ENCODE measurements around the gene PTPN9.

PTPN9 gene

DNA sequence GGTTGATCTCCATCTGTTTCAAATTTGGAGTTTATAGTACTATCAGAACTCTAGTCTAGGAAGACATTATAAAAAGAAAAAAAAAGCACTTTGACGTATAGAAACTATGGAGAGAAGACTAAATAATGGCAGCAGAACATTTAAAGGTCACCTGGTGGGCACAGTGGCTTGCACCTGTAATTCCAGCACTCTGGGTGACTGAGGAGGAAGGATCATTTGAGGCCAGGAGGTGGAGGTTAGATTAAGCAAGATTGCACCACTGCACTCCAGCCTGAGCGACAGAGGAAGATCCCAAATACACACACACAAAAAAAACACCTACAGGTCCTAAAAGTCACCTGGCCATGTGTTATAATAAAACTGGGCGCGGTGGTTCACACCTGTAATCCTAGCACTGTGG, 141.4 kb downstream of the PTPN9 start:
- no peak overlapping the region for H3K4me3 ChIP-seq (ENCODE audit: low read depth, low read length)
- TF ChIP-seq, protein P1, sequence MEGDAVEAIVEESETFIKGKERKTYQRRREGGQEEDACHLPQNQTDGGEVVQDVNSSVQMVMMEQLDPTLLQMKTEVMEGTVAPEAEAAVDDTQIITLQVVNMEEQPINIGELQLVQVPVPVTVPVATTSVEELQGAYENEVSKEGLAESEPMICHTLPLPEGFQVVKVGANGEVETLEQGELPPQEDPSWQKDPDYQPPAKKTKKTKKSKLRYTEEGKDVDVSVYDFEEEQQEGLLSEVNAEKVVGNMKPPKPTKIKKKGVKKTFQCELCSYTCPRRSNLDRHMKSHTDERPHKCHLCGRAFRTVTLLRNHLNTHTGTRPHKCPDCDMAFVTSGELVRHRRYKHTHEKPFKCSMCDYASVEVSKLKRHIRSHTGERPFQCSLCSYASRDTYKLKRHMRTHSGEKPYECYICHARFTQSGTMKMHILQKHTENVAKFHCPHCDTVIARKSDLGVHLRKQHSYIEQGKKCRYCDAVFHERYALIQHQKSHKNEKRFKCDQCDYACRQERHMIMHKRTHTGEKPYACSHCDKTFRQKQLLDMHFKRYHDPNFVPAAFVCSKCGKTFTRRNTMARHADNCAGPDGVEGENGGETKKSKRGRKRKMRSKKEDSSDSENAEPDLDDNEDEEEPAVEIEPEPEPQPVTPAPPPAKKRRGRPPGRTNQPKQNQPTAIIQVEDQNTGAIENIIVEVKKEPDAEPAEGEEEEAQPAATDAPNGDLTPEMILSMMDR (IDR thresholded peaks at IDR 0.05; ENCODE audit: insufficient read depth, low read depth, low read length, missing control alignments): no peak
- no peak for DNase-seq (ENCODE audit: low read depth)

DNA sequence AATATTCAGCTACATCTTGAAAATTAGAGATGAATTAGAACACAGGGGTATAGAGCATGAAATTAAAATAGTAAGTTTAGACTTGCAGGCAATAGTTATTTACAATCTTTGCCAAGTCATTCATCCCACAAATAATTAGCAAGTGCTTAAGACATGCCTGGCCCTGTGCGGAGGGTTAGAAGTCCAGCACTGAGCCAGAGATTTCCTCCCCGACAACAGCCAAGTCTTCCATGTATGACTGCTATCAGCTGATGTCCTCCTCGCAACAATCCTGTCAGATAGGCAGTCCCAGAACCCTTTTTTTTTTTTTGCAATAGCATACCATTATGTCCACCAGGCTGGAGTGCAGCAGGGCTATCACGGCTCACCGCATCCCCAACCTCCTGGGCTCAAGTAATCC, 142.2 kb downstream of the PTPN9 start:
- TF ChIP-seq, protein P1 (IDR thresholded peaks at IDR 0.05; ENCODE audit: insufficient read depth, low read depth, low read length, missing control alignments): no peak
- no peak overlapping the region for H3K4me3 ChIP-seq (ENCODE audit: low read depth, low read length)
- no peak for DNase-seq (ENCODE audit: low read depth)

DNA sequence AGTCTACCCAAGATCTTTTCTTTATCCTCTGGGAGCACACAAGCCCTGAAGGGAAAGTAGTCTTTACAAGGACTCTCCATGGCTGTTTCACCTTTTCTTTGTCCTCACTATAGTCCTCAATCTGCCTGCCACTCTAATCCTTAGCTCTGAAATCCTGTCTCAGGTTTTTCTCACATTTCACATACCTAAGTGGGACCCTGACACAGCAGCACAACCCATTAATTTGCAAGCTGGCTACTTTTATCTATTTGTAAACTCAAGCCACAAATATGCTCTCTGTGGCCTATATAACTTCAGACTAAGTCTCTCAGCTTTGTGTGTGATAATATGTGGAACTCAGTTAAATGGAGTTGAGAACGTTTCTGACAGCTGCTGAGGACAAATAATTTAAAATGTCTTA, 147.4 kb downstream of the PTPN9 start:
- no peak for DNase-seq (ENCODE audit: low read depth)
- TF ChIP-seq, protein P1 (IDR thresholded peaks at IDR 0.05; ENCODE audit: insufficient read depth, low read depth, low read length, missing control alignments): no peak
- no peak overlapping the region for H3K4me3 ChIP-seq (ENCODE audit: low read depth, low read length)

DNA sequence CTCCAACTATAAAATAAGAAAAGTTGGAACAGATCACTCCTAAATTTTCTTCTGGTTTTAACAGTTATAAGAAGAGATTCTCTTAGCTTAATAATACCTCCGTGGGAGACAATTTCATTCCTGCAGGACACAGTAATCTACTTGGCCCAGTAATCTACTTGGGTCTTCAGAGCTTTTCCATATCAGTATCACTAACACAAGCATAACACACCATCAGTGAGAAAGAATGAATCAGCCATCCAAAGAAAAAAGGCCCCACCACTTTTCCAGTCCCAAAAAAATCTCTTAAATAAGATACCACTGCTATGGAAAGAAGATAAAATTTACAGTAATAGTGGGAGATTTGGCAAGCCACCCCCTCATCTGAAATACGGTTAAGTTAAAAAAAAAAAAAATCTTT, 147.8 kb downstream of the PTPN9 start:
- no peak overlapping the region for H3K4me3 ChIP-seq (ENCODE audit: low read depth, low read length)
- TF ChIP-seq, protein P1 (IDR thresholded peaks at IDR 0.05; ENCODE audit: insufficient read depth, low read depth, low read length, missing control alignments): no peak
- no peak for DNase-seq (ENCODE audit: low read depth)

DNA sequence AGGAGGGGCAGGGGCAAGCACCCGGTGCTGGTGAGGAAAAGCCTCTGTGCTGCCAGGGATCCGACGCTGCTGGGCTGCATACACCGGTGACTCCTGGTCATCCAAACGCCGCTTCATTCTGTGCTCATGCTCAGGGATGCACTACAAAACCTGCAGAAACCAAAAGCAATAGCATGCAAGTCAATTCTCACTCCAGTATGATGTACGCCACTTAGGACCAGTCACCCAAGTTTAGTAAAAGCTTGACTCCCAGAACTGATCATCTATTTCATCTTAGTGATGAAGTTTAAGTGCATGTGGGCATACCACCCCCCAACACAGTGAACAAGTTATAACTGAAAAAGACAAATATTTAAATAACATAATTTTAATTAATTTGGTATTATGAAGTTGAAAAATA, 148.9 kb downstream of the PTPN9 start:
- H3K4me3 ChIP-seq (ENCODE audit: low read depth, low read length): no peak overlapping the region
- DNase-seq (ENCODE audit: low read depth): no peak
- TF ChIP-seq, protein P1 (IDR thresholded peaks at IDR 0.05; ENCODE audit: insufficient read depth, low read depth, low read length, missing control alignments): no peak

DNA sequence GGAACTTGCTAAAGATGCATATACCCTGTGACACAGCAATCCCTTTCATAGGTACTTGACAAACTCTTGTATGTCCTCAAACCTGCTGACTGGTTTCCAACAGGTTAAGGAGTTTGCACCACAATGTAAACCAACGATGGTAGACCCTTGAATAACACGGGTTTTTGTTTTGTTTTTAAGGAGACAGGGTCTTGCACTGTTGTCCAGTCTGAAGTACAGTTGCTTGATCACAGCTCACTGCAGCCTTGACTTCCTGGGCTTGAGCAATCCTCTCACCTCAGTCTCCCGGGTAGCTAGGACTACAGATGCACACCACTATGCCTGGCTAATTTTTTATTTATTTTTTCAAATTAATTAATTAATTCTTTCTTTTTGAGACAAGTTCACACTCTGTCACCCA, 151.0 kb downstream of the PTPN9 start:
- TF ChIP-seq, protein P1 (IDR thresholded peaks at IDR 0.05; ENCODE audit: insufficient read depth, low read depth, low read length, missing control alignments): no peak
- DNase-seq (ENCODE audit: low read depth): no peak
- H3K4me3 ChIP-seq (ENCODE audit: low read depth, low read length): no peak overlapping the region

DNA sequence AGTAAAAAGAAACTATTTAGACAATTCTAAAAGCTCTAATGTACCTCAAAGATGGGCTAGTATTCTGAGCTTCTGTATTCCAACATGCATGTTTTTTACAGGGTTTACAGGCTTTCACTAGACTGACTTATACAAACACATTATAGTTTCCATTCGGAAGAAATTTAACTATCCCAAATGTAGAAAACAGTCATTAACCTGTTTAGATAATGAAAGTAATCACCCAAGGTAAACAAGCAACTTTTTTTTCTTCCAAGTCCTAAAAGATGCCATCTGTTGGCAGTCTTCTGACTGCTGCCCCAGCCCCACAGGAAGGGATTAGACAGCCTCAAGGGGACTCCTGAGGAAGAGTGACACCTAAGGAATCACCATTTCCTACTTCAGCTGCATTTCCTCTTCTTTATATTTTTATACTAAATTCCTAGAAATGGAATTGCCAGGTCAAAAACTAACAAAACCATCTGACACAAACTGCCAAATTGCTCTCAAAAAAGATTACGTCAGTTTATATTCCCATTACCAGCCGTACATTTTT, 153.1 kb downstream of the PTPN9 start:
- TF ChIP-seq, protein P1 (IDR thresholded peaks at IDR 0.05; ENCODE audit: insufficient read depth, low read depth, low read length, missing control alignments): no peak
- H3K4me3 ChIP-seq (ENCODE audit: low read depth, low read length): no peak overlapping the region
- DNase-seq (ENCODE audit: low read depth): no peak

Measured in GM12865 (cell line).